OCI-LY1 (cell line): ENCODE data around the gene ZBTB20.

ENCODE experiments used
- H2AFZ ChIP-seq: fragments of 200-600 bp; sonication (generic), shearing (Covaris generic); 2 replicates; pipeline ENCODE4 v1.6.0; 2014; ENCODE audit warnings: antibody characterized with exemption, mild to moderate bottlenecking, low read length
- H3F3A ChIP-seq: fragments of 200-600 bp; sonication (generic), shearing (Covaris generic); 2 replicates; pipeline ENCODE4 v1.6.0; 2014; ENCODE audit warnings: mild to moderate bottlenecking, antibody characterized with exemption, low read length, moderate library complexity; ENCODE audit not compliant: insufficient read depth
- H3K27ac ChIP-seq: fragments of 200-600 bp; sonication (generic); 2 replicates; pipeline ENCODE4 v1.5.1; 2014; ENCODE audit warnings: low read length, mixed run types, mild to moderate bottlenecking, low read depth; ENCODE audit not compliant: poor library complexity, severe bottlenecking
- H3K27me3 ChIP-seq: fragments of 200-600 bp; sonication (generic); 2 replicates; pipeline ENCODE4 v1.6.0; 2014; ENCODE audit warnings: antibody characterized with exemption, mild to moderate bottlenecking, low read length, moderate library complexity; ENCODE audit not compliant: insufficient read depth
- H3K36me3 ChIP-seq: fragments of 200-600 bp; sonication (generic); 2 replicates; pipeline ENCODE4 v1.6.1; 2014; ENCODE audit warnings: mild to moderate bottlenecking, antibody characterized with exemption, low read length, moderate library complexity, mixed read lengths; ENCODE audit not compliant: insufficient read depth
- H3K4me1 ChIP-seq: fragments of 200-600 bp; sonication (generic); 2 replicates; pipeline ENCODE4 v1.5.1; 2014; ENCODE audit warnings: mild to moderate bottlenecking, low read length, moderate library complexity; ENCODE audit not compliant: insufficient read depth, severe bottlenecking
- H3K4me2 ChIP-seq: fragments of 200-600 bp; sonication (generic), shearing (Covaris generic); 2 replicates; pipeline ENCODE4 v1.6.1; 2014; ENCODE audit warnings: low read length
- H3K4me3 ChIP-seq: fragments of 200-600 bp; sonication (generic); 2 replicates; pipeline ENCODE4 v1.5.1; 2014; ENCODE audit warnings: low read length, low read depth, mild to moderate bottlenecking, mixed read lengths; ENCODE audit not compliant: poor library complexity, severe bottlenecking
- H3K79me2 ChIP-seq: fragments of 200-600 bp; shearing (Covaris generic); 2 replicates; pipeline ENCODE4 v1.6.1; 2016; ENCODE audit warnings: mixed run types, low read length, mixed read lengths; ENCODE audit not compliant: insufficient read depth
- H3K9ac ChIP-seq: fragments of 200-600 bp; sonication (generic), shearing (Covaris generic); 2 replicates; pipeline ENCODE4 v1.6.1; 2014; ENCODE audit warnings: mild to moderate bottlenecking, low read length, mixed read lengths
- H3K9me2 ChIP-seq: fragments of 200-600 bp; sonication (generic), shearing (Covaris generic); 2 replicates; pipeline ENCODE4 v1.6.1; 2014; ENCODE audit warnings: low read depth, mild to moderate bottlenecking, low read length, mixed read lengths
- H3K9me3 ChIP-seq: fragments of 200-600 bp; shearing (Covaris generic); 2 replicates; pipeline ENCODE4 v1.6.1; 2014; ENCODE audit warnings: low read length, mixed read lengths
- H4K20me1 ChIP-seq: fragments of 200-600 bp; sonication (generic), shearing (Covaris generic); 2 replicates; pipeline ENCODE4 v1.6.0; 2016; ENCODE audit warnings: mild to moderate bottlenecking, low read length; ENCODE audit not compliant: insufficient read depth
- CTCF ChIP-seq: fragments of 200-600 bp; sonication (generic), shearing (Covaris generic); IDR thresholded peaks from 2 replicates; pipeline ENCODE4 v1.5.1; 2017; ENCODE audit warnings: mild to moderate bottlenecking, antibody characterized with exemption, low read length, moderate library complexity, mixed read lengths
- EZH2 ChIP-seq: fragments of 200-600 bp; sonication (generic), shearing (Covaris generic); IDR thresholded peaks from 2 replicates; pipeline ENCODE4 v1.8.0; 2017; ENCODE audit warnings: borderline replicate concordance, mixed run types, mild to moderate bottlenecking, antibody characterized with exemption, low read length, moderate library complexity, mixed read lengths

Gene ZBTB20

GRCh38 chr3:114436182-114436581 is 710.9 kb downstream of the ZBTB20 start:
- Histone ChIP-seq H2AFZ (no peak overlapping the region), H3K36me3 (no peaks in the 10 kb centered on the region), H3K79me2 (no peaks in the 10 kb centered on the region), H3K4me2 (no peak overlapping the region), H3K9me2 (no peaks in the 10 kb centered on the region), H3K27me3 (no peaks in the 10 kb centered on the region), H3K4me1 (no peaks in the 10 kb centered on the region), H3K9me3 (no peaks in the 10 kb centered on the region), H3K4me3 (no peak overlapping the region), H4K20me1 (no peaks in the 10 kb centered on the region), H3F3A (no peaks in the 10 kb centered on the region), H3K27ac (no peak overlapping the region), H3K9ac (no peak overlapping the region)
- TF ChIP-seq EZH2 (no peak), CTCF (no peak)

DNA sequence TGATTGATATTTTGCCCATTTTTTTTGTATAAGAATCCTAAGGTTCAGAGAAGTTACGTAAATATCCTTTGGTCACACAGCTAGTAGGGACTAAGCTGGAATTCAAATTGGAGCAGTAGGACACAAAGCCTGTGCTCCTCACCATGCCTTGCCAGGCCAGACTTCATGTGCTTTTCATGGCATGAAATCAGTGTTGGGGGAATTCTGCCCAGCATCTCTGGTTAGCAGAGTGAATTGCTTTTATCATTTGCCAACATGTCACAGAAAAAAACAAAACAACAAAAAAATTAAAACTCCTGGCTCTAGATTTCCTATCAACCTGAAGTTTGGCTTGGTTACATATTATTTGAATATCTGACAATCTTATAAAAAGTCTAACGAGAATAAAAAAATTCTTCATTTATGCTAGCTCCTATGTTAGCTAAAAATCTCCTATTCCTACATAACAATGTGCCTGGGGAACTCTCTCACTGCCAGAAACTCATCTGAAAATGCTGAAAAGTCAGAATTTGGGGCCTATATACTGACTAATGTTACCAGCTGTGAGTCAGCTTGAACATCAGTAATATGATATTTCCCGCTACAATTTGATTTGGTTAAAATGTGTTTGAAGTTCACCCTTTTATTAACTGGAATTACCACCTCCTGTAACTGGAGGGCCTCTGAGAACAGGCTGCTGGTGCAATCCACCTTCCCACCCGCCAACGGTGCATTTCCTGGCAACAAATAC is 711.5 kb downstream of the ZBTB20 start:
- Histone ChIP-seq H4K20me1 (no peaks in the 10 kb centered on the region), H3K4me2 (no peak overlapping the region), H3F3A (no peaks in the 10 kb centered on the region), H2AFZ (no peak overlapping the region), H3K27me3 (no peaks in the 10 kb centered on the region), H3K4me3 (no peak overlapping the region), H3K79me2 (no peaks in the 10 kb centered on the region), H3K36me3 (no peaks in the 10 kb centered on the region), H3K9me3 (no peaks in the 10 kb centered on the region), H3K9me2 (no peaks in the 10 kb centered on the region), H3K9ac (no peak overlapping the region), H3K4me1 (no peaks in the 10 kb centered on the region), H3K27ac (no peak overlapping the region)
- TF ChIP-seq CTCF (no peak), EZH2 (no peak)

GRCh38 chr3:114432310-114432709 is 714.8 kb downstream of the ZBTB20 start:
- no peak overlapping the region for H3K27ac ChIP-seq
- no peak overlapping the region for H3K9ac ChIP-seq
- no peaks in the 10 kb centered on the region for H3K36me3 ChIP-seq
- H3F3A ChIP-seq, result no peaks in the 10 kb centered on the region
- H3K79me2 ChIP-seq, result no peaks in the 10 kb centered on the region
- no peaks in the 10 kb centered on the region for H3K27me3 ChIP-seq
- H3K9me2 ChIP-seq, result no peaks in the 10 kb centered on the region
- H3K9me3 ChIP-seq, result no peaks in the 10 kb centered on the region
- TF ChIP-seq EZH2 (no peak), CTCF (no peak)
- H3K4me1 ChIP-seq, result peaks cover 9% of the 10 kb centered on the region
- H2AFZ ChIP-seq, result no peak overlapping the region
- H4K20me1 ChIP-seq, result no peaks in the 10 kb centered on the region
- no peak overlapping the region for H3K4me2 ChIP-seq
- no peak overlapping the region for H3K4me3 ChIP-seq
